Lower leg skin (tissue), 4 donors: Measurements from ENCODE around the gene DRD4. TPM values are rescaled to one million over a fixed set of nuclear protein-coding genes. Genes with fewer than 3 reads are reported as not detected.

Source experiments
- DNase-seq, 2 donors: peaks; one replicate each; pipeline ENCODE4 v3.0.0-alpha.2; 2019; ENCODE audit warnings: low spot score in 2 of 2
- H3K4me3 ChIP-seq: fragments of 200-600 bp; sonication (generic); 2 replicates; pipeline ENCODE4 v1.5.1; 2017; ENCODE audit warnings: mild to moderate bottlenecking, low read depth; ENCODE audit not compliant: poor library complexity, severe bottlenecking
- CTCF ChIP-seq, 3 donors: fragments of 450-650 bp; IDR thresholded peaks; one replicate each; pipeline ENCODE4 v1.5.1; 2016; ENCODE audit warnings: antibody characterized with exemption in 3 of 3, mild to moderate bottlenecking in 3 of 3, moderate library complexity in 2 of 3
- POLR2A ChIP-seq, 2 donors: fragments of 450-650 bp; IDR thresholded peaks; one replicate each; pipeline ENCODE4 v1.6.1; 2016 to 2017; ENCODE audit warnings: antibody characterized with exemption in 2 of 2, mild to moderate bottlenecking in 1 of 2, moderate library complexity in 1 of 2
- WGBS, 2 donors: methylation state at CpG; one replicate each; pipeline ENCODE4 v1.1.5; 2018; 5-methylcytosine and 5-hydroxymethylcytosine counted together
- intact Hi-C: fragments of 100-400 bp; cut with DNase I; formaldehyde crosslinking; loops from one replicate; pipeline ENCODE4 v1.15.0; 2023; ENCODE audit warnings: low total_unique reads
- total RNA-seq, 4 donors: library from RNA; depleted of rRNA; stranded (reverse); fragments of >200 nt; gene quantifications; one replicate each; pipeline ENCODE4 v1.1.0, GENCODE V29; 2016

The DRD4 gene
- total RNA-seq, 4 donors from 2014 or later, result 0.23 to 2.0 TPM; not detected in 2

- TF ChIP-seq CTCF (IDR thresholded peaks at IDR 0.05) (no peak), POLR2A (IDR thresholded peaks at IDR 0.05) (no peak)
- intact Hi-C loops, result no loop called here
- no peak within 1 kb of the TSS for H3K4me3 ChIP-seq
- DNase-seq, result no peak
- 22 to 53% methylated on average over 5 to 12 of the region's 72 CpGs for WGBS, 2 donors
These were observed 10.4 kb upstream of the DRD4 start, which contains the start of gene SCT for GRCh38 chr11:626475-627307. Gene SCT (minus strand): TSS chr11:627181. CDS start chr11:627143, 38 bp downstream.

GRCh38 chr11:627308-627576 is 9.8 kb upstream of the DRD4 start:
- TF ChIP-seq POLR2A (IDR thresholded peaks at IDR 0.05) (no peak), CTCF (IDR thresholded peaks at IDR 0.05) (no peak)
- DNase-seq, result no peak
- WGBS, 2 donors, result 26 to 27% methylated on average over 19 to 22 of the region's 28 CpGs
- intact Hi-C loops, result no loop called here
- no peak overlapping the region for H3K4me3 ChIP-seq

- intact Hi-C loops, result no loop called here
- 91 to 92% methylated on average over 31 of the region's 31 CpGs for WGBS, 2 donors
- TF ChIP-seq POLR2A (IDR thresholded peaks at IDR 0.05) (no peak), CTCF (IDR thresholded peaks at IDR 0.05) (no peak)
- H3K4me3 ChIP-seq, result no peak overlapping the region
- DNase-seq, result no peak
These were observed 9.0 kb upstream of the DRD4 start for GRCh38 chr11:628056-628455.

GRCh38 chr11:629237-629583 is 7.9 kb upstream of the DRD4 start:
- no peak for DNase-seq
- intact Hi-C loops, result no loop called here
- TF ChIP-seq POLR2A (IDR thresholded peaks at IDR 0.05), result no peak
- no peak for TF ChIP-seq CTCF (IDR thresholded peaks at IDR 0.05)
- no peak overlapping the region for H3K4me3 ChIP-seq
- 68 to 73% methylated on average over 10 of the region's 10 CpGs for WGBS, 2 donors

GRCh38 chr11:630871-631270 is 6.2 kb upstream of the DRD4 start:
- no peak overlapping the region for H3K4me3 ChIP-seq
- 94 to 95% methylated on average over 5 of the region's 5 CpGs for WGBS, 2 donors
- DNase-seq, result no peak
- intact Hi-C loops, result no loop called here
- TF ChIP-seq CTCF (IDR thresholded peaks at IDR 0.05) (no peak), POLR2A (IDR thresholded peaks at IDR 0.05) (no peak)
